K562 (cell line): ENCODE data around the gene SLC16A2. TPM values are rescaled to one million over a fixed set of nuclear protein-coding genes. Genes with fewer than 3 reads are reported as not detected.
A peak's percentile ranks its signal among the peaks of the same experiment; 100 is the strongest.

Source experiments
- ATAC-seq: fragments of 200-7000 bp; cut with Tn5 transposase; 3 replicates; pipeline ENCODE4 v1.9.1; 2020; ENCODE audit warnings: moderate library complexity
- BruUV-seq: library from RNA; stranded (reverse); fragments of 400-500 nt; replicated peaks from 2 replicates; lab custom pipeline; 2021; lab: Mats Ljungman, UMichigan
- CTCF ChIA-PET: fragments of 300-600 bp; formaldehyde crosslinking; extraction: SDS; loops from one replicate; lab custom pipeline; 2021; ENCODE audit warnings: low intra/inter-chr PET ratio; lab: Yijun Ruan, JAX
- POLR2A ChIA-PET: fragments of 300-600, 350-650 bp; sonication (Branson Sonifier 250); formaldehyde crosslinking; extraction: SDS; loops from one replicate; lab custom pipeline; 2021; ENCODE audit warnings: antibody characterized with exemption, inconsistent platforms; lab: Yijun Ruan, JAX
- DNase-seq, 4 experiments: peaks; one replicate each; pipeline versions ENCODE4 v3.0.0 to v3.0.0-alpha.2; 2011 to 2018; ENCODE audit warnings: low spot score in 3 of 4, mixed read lengths in 3 of 4; ENCODE audit errors: extremely low read depth in 1 of 4
- FAIRE-seq: peaks from 2 replicates; lab custom pipeline; 2011; peaks lifted over from hg19 to GRCh38; lab: Jason Lieb, UNC
- H2AFZ ChIP-seq: 2 replicates; pipeline ENCODE4 v1.6.0; 2011; ENCODE audit warnings: low read depth, low read length, control low read depth, inconsistent platforms
- H3K27ac ChIP-seq: fragments of 200-600 bp; 3 replicates; pipeline ENCODE4 v1.8.0; 2011; ENCODE audit warnings: low read depth, mild to moderate bottlenecking, control low read depth, inconsistent platforms, low read length, moderate library complexity, mixed read lengths; ENCODE audit errors: extremely low read depth
- H3K27me3 ChIP-seq, 2 experiments: fragments of 300-600 bp in 1 of 2; 2 replicates in 1 of 2; 3 replicates in 1 of 2; pipeline versions ENCODE4 v1.6.0 to v1.8.0; 2011; ENCODE audit warnings: inconsistent platforms in 2 of 2, low read length in 2 of 2, mild to moderate bottlenecking in 1 of 2, mixed read lengths in 1 of 2, moderate library complexity in 1 of 2; ENCODE audit not compliant: control insufficient read depth in 2 of 2, insufficient read depth in 2 of 2
- H3K36me3 ChIP-seq: fragments of 300-600 bp; 3 replicates; pipeline ENCODE4 v1.8.0; 2011; ENCODE audit warnings: mild to moderate bottlenecking, low read length, inconsistent platforms; ENCODE audit not compliant: control insufficient read depth, insufficient read depth
- H3K4me1 ChIP-seq, 2 experiments: fragments of 200-600 bp in 1 of 2; replicated peaks in 1 of 2; 2 replicates in 1 of 2; 3 replicates in 1 of 2; pipeline versions ENCODE4 v1.5.1 to v1.8.0; 2011; ENCODE audit warnings: inconsistent platforms in 2 of 2, low read length in 2 of 2, mild to moderate bottlenecking in 1 of 2, mixed read lengths in 1 of 2, moderate library complexity in 1 of 2; ENCODE audit not compliant: control insufficient read depth in 2 of 2, insufficient read depth in 2 of 2
- H3K4me2 ChIP-seq: 2 replicates; pipeline ENCODE4 v1.6.1; 2011; ENCODE audit warnings: low read length, control low read depth, inconsistent platforms, mixed read lengths; ENCODE audit not compliant: insufficient read depth
- H3K4me3 ChIP-seq: fragments of 200-600 bp; sonication (generic), shearing (Covaris generic); 2 replicates; pipeline ENCODE4 v1.5.1; 2016; ENCODE audit warnings: control low read depth, inconsistent platforms
- H3K79me2 ChIP-seq: fragments of 200-600 bp; 3 replicates; pipeline ENCODE4 v1.8.0; 2011; ENCODE audit warnings: low read length, inconsistent platforms; ENCODE audit not compliant: control insufficient read depth, insufficient read depth
- H3K9ac ChIP-seq, 2 experiments: 2 replicates each; pipeline versions ENCODE4 v1.6.0 to v1.6.1; 2011; ENCODE audit warnings: low read depth in 2 of 2, low read length in 2 of 2, control low read depth in 1 of 2, inconsistent platforms in 1 of 2, mild to moderate bottlenecking in 1 of 2, mixed read lengths in 1 of 2; ENCODE audit not compliant: insufficient read depth in 1 of 2
- H3K9me1 ChIP-seq: one replicate; pipeline ENCODE4 v1.6.0; 2011; ENCODE audit warnings: inconsistent platforms, mild to moderate bottlenecking, low read length, moderate library complexity; ENCODE audit not compliant: control insufficient read depth, insufficient read depth
- H3K9me3 ChIP-seq: replicated peaks from 2 replicates; pipeline ENCODE4 v1.5.1; 2011; ENCODE audit warnings: low read depth, low read length, inconsistent platforms; ENCODE audit not compliant: control insufficient read depth, insufficient read depth
- H4K20me1 ChIP-seq: replicated peaks from 2 replicates; pipeline ENCODE4 v1.6.1; 2011; ENCODE audit warnings: low read length, inconsistent platforms, mixed read lengths; ENCODE audit not compliant: control insufficient read depth, insufficient read depth
- KDM5B ChIP-seq: fragments of 200-600 bp; sonication (generic); IDR thresholded peaks from 2 replicates; pipeline ENCODE4 v1.6.1; 2012; ENCODE audit warnings: low read depth, mild to moderate bottlenecking, moderate library complexity, low read length, control low read depth, inconsistent platforms; ENCODE audit not compliant: insufficient replicate concordance
- NFIC ChIP-seq: fragments of 450-650 bp; IDR thresholded peaks from 2 replicates; pipeline ENCODE4 v1.6.1; 2017; ENCODE audit warnings: mild to moderate bottlenecking, inconsistent platforms
- PCBP1 ChIP-seq: fragments of 200-400 bp; formaldehyde crosslinking; IDR thresholded peaks from 2 replicates; pipeline ENCODE4 v1.6.1; 2018; ENCODE audit warnings: mild to moderate bottlenecking, low read depth, low read length; ENCODE audit not compliant: poor library complexity, severe bottlenecking
- POLR2A ChIP-seq: fragments of 450-650 bp; conservative IDR thresholded peaks from 2 replicates; pipeline ENCODE4 v1.6.1; 2016
- PRMT5 ChIP-seq: sonication (generic); formaldehyde crosslinking; IDR thresholded peaks from 2 replicates; pipeline ENCODE4 v1.5.0; 2020; ENCODE audit warnings: missing genetic modification reagents
- RAD21 ChIP-seq, 2 experiments: fragments of 250-450 bp in 1 of 2; fragments of 450-650 bp in 1 of 2; sonication (Bioruptor Pico) in 1 of 2; formaldehyde crosslinking in 1 of 2; IDR thresholded peaks in 1 of 2; conservative IDR thresholded peaks in 1 of 2; 2 replicates each; pipeline versions ENCODE4 v1.4.0 to v1.8.0; 2020 to 2022; ENCODE audit warnings: mild to moderate bottlenecking in 2 of 2, moderate library complexity in 1 of 2
- SMC3 ChIP-seq: conservative IDR thresholded peaks from 2 replicates; pipeline ENCODE4 v1.6.1; 2011; ENCODE audit warnings: low read depth, low read length, improper control_type of control experiment; ENCODE audit not compliant: insufficient read depth
- SNRNP70 ChIP-seq: fragments of 200-400 bp; formaldehyde crosslinking; optimal IDR thresholded peaks from 2 replicates; pipeline ENCODE3; 2017; ENCODE audit warnings: low read depth, low read length
- STAT5B ChIP-seq: fragments of 250-450 bp; sonication (Bioruptor Pico); IDR thresholded peaks from 2 replicates; pipeline ENCODE4 v1.8.0; 2021; ENCODE audit warnings: mild to moderate bottlenecking, inconsistent platforms
- ZNF384 ChIP-seq: IDR thresholded peaks from 2 replicates; pipeline ENCODE4 v1.6.1; 2012; ENCODE audit warnings: low read depth, low read length, improper control_type of control experiment
- WGBS: fragments of 100-300 bp; shearing (Covaris generic); methylation state at CpG from one replicate; pipeline ENCODE4 v1.1.6; 2016; ENCODE audit warnings: low coverage, mixed read lengths; ENCODE audit not compliant: insufficient coverage; ENCODE audit errors: missing lambda C conversion rate; 5-methylcytosine and 5-hydroxymethylcytosine counted together
- in situ Hi-C: fragments of 300-500 bp; cut with MboI; formaldehyde crosslinking; loops from 4 replicates; pipeline ENCODE4 v1.15.0; 2018; ENCODE audit warnings: inconsistent platforms, mixed read lengths
- intact Hi-C: fragments of 100-400 bp; cut with micrococcal nuclease; formaldehyde crosslinking; loops from 2 replicates; pipeline ENCODE4 v1.14.2; 2022
- polyA plus RNA-seq, 8 experiments: library from polyadenylated mRNA; depleted of rRNA in 4 of 8; stranded (reverse) in 5 of 8; unstranded in 3 of 8; fragments of >200 nt; fragmentation: Nextera tagmentation in 2 of 8; fragmentation: Illumina TruSeq in 1 of 8; extraction: Ambion mirVana in 2 of 8; extraction: Trizol in 1 of 8; gene quantifications; 2 replicates each; pipeline versions ENCODE4 v1.2.1 to v1.2.3, GENCODE V29; 2011 to 2014; ENCODE audit warnings: inconsistent platforms in 1 of 8, missing spikeins in 1 of 8
- total RNA-seq, 7 experiments: library from RNA; depleted of rRNA in 6 of 7; stranded (reverse); fragments of >200 nt in 6 of 7; fragmentation: Illumina TruSeq in 2 of 7; extraction: Trizol in 2 of 7; gene quantifications; 2 replicates each; pipeline versions ENCODE4 v1.2.1 to v1.2.3, GENCODE V29; 2011 to 2021; ENCODE audit warnings: low replicate concordance in 1 of 7
- TF ChIP-seq, protein P1 (sequence below): fragments of 250-450 bp; sonication (Bioruptor Pico); IDR thresholded peaks from 2 replicates; pipeline ENCODE4 v1.4.0; 2020; ENCODE audit warnings: mild to moderate bottlenecking, moderate library complexity
- TF ChIP-seq, protein P2 (sequence below), 3 experiments: IDR thresholded peaks in 2 of 3; conservative IDR thresholded peaks in 1 of 3; 2 replicates each; pipeline ENCODE4 v1.5.1; 2011 to 2012; ENCODE audit warnings: low read length in 3 of 3, mild to moderate bottlenecking in 3 of 3, control low read depth in 2 of 3, improper control_type of control experiment in 1 of 3, inconsistent platforms in 1 of 3, low read depth in 1 of 3, mixed read lengths in 1 of 3, moderate library complexity in 1 of 3; ENCODE audit not compliant: insufficient read depth in 2 of 3

Gene SLC16A2
- total and polyA plus RNA-seq, 9 of the 15 experiments (the other 6 are each of a cell fraction or from before 2014, with no cell fraction given): 0.07 TPM; not detected in 8

DNA sequence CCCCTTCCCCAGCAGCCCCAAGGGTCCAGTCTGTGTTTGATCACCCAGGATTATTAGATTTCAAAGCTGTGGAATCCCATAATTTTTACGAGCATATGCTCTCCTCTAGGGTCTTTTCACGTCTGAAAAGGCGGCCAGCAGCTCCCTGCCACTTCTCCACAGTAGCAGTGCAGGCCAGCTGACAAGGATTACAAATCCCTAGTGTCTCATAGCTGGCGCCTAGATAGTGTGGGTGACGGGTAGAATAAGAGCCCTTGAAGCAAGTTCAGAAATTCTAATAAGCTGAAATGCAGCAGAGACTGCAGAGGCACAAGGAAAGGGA lies 113.8 kb downstream of the SLC16A2 start (continued):
- TF ChIP-seq PCBP1 (no peak), POLR2A (no peak), PRMT5 (CRISPR knock-in tag) (no peak), KDM5B (no peak)
- TF ChIP-seq, protein P1, sequence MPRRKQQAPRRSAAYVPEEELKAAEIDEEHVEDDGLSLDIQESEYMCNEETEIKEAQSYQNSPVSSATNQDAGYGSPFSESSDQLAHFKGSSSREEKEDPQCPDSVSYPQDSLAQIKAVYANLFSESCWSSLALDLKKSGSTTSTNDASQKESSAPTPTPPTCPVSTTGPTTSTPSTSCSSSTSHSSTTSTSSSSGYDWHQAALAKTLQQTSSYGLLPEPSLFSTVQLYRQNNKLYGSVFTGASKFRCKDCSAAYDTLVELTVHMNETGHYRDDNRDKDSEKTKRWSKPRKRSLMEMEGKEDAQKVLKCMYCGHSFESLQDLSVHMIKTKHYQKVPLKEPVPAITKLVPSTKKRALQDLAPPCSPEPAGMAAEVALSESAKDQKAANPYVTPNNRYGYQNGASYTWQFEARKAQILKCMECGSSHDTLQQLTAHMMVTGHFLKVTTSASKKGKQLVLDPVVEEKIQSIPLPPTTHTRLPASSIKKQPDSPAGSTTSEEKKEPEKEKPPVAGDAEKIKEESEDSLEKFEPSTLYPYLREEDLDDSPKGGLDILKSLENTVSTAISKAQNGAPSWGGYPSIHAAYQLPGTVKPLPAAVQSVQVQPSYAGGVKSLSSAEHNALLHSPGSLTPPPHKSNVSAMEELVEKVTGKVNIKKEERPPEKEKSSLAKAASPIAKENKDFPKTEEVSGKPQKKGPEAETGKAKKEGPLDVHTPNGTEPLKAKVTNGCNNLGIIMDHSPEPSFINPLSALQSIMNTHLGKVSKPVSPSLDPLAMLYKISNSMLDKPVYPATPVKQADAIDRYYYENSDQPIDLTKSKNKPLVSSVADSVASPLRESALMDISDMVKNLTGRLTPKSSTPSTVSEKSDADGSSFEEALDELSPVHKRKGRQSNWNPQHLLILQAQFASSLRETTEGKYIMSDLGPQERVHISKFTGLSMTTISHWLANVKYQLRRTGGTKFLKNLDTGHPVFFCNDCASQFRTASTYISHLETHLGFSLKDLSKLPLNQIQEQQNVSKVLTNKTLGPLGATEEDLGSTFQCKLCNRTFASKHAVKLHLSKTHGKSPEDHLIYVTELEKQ: no peak

DNA sequence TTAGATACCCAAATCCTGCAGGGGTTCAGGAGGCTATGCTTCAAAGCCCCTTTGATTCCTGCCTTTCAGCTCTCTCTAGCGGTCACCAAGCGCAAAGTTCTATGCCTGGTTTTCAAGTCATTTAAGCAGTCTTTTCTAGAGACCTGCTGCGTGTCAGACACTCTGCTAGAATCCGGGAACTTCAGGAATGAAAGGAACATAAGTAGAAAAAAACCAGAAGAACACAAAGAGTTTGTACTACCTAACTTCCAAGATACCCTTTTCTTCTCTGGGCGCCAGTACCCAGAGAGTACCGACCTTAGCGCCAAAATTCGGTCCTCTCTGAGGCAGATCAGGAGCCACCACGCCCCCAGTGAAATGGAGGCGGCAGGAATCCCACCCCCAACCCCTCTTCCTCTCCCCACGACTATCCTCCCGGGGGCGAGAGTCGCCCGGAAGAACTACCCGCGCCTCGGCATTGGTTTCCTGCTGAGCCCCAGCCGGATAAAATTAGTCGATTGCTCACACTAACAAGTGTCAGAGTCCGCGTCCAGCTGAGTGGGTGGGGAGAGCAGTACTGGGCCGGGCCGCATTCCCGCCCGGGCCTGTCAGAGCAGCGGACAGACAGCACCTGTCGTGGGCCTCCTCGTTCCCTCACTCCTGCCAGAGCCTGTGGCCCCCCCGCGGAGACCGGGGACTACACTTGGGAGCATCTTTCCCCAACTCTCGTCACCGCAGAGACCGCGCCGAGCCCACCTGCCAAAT lies 114.3 kb downstream of the SLC16A2 start:
- BruUV-seq: no TSS peak
- H3K9ac ChIP-seq: no peak overlapping the region
- H3K9me3 ChIP-seq: no peaks in the 10 kb centered on the region
- ATAC-seq (peak; percentile 69), FAIRE-seq (no peak), DNase-seq (peak; percentile 9 to 17 (median 14))
- H3K4me1 ChIP-seq: peaks cover 0 to 13% of the 10 kb centered on the region in 2 experiments; a peak in 3 of 5 replicates
- no peaks in the 10 kb centered on the region for H3K79me2 ChIP-seq
- no peak overlapping the region for H3K4me3 ChIP-seq
- CTCF ChIA-PET: no interaction called here
- H3K36me3 ChIP-seq: no peaks in the 10 kb centered on the region
- no peak overlapping the region for H3K4me2 ChIP-seq
- in situ Hi-C loops: no loop called here
- no peak overlapping the region for H2AFZ ChIP-seq
- H3K27me3 ChIP-seq: peaks cover 0 to 16% of the 10 kb centered on the region in 2 experiments; a peak in 2 of 5 replicates
- intact Hi-C loops: no loop called here
- no peaks in the 10 kb centered on the region for H4K20me1 ChIP-seq
- no peak overlapping the region for H3K27ac ChIP-seq
- H3K9me1 ChIP-seq: no peaks in the 10 kb centered on the region
- no peak for TF ChIP-seq SMC3
- no peak for TF ChIP-seq ZNF384
- TF ChIP-seq SNRNP70: no peak
- peak in 1 of 2 experiments; percentile 35; a peak in 2 of 4 replicates for TF ChIP-seq RAD21 (CRISPR knock-in tag; conservative IDR thresholded peaks at IDR 0.05 in 1 of 2, IDR thresholded peaks at IDR 0.05 in 1 of 2)
- TF ChIP-seq NFIC: no peak
- TF ChIP-seq STAT5B (CRISPR knock-in tag): no peak
- TF ChIP-seq, protein P2, sequence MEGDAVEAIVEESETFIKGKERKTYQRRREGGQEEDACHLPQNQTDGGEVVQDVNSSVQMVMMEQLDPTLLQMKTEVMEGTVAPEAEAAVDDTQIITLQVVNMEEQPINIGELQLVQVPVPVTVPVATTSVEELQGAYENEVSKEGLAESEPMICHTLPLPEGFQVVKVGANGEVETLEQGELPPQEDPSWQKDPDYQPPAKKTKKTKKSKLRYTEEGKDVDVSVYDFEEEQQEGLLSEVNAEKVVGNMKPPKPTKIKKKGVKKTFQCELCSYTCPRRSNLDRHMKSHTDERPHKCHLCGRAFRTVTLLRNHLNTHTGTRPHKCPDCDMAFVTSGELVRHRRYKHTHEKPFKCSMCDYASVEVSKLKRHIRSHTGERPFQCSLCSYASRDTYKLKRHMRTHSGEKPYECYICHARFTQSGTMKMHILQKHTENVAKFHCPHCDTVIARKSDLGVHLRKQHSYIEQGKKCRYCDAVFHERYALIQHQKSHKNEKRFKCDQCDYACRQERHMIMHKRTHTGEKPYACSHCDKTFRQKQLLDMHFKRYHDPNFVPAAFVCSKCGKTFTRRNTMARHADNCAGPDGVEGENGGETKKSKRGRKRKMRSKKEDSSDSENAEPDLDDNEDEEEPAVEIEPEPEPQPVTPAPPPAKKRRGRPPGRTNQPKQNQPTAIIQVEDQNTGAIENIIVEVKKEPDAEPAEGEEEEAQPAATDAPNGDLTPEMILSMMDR (IDR thresholded peaks at IDR 0.05 in 2 of 3, conservative IDR thresholded peaks at IDR 0.05 in 1 of 3; ENCODE audit: insufficient read depth in 2 of 3, low read depth in 1 of 3, low read length in 3 of 3): peak; percentile 13 to 23 (median 20); a peak in 2 of 6 replicates
- WGBS: 4% methylated on average over 11 of the region's 37 CpGs
- POLR2A ChIA-PET: no interaction called here
